HG03575 (cell line): ENCODE measurements around the gene FIBP.

Experiments
- ATAC-seq: cut with Tn5 transposase; IDR thresholded peaks from one replicate; pipeline ENCODE4 v1.9.1; 2021; ENCODE audit not compliant: unreplicated experiment, insufficient number of reproducible peaks, low FRiP score; ENCODE audit errors: extremely low read depth

Gene FIBP

GRCh38 chr11:65862941-65863888 is 25.1 kb downstream of the FIBP start:
- no peak for ATAC-seq

GRCh38 chr11:65862191-65862735 is 26.0 kb downstream of the FIBP start:
- ATAC-seq = no peak

DNA sequence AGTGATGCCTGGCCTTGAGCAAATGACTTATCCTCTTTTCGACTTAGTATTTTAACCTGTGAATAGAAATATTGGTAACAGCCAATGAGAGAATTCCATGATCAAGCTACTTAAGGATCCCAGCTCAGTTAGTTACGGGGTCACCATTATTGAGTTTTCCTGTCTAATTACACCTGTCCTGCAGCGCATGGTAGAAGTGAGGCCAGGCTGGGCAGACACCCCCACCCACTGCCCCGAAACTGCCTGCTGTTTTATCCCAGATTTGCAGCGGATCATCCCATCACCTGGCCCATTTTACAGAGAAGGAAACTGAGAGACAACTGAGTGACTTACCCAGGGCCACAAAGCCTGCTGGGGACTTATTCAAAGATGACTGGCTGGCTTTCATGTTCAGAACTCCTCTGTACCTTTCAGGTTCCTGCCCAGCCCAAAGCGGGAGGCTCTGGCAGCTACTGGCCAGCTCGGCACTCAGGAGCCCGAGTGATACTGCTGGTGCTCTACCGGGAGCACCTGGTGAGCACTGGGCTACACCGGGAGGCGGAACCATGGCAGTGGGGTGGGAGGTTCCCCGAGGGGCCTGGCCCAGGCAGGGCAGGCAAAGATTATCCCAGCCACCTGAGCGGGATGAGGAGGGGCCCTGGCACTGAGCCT is 26.6 kb downstream of the FIBP start:
- no peak for ATAC-seq

DNA sequence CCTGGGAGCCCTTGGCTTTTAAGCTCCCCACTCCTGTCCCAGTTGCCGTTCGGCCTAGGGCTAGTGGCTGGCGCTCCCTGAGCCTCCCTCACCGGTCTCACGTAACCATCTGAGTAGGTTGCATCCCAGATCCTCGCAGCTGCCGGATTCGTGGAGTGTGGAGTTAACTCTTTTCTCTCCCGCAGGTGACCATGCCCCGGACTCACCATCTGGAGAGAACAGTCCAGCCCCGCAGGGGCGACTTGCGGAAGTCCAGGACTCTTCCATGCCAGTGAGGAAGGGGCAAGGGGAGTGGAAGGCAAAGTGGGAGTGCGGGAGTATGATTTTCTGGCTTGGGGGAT is 27.1 kb downstream of the FIBP start:
- no peak for ATAC-seq

DNA sequence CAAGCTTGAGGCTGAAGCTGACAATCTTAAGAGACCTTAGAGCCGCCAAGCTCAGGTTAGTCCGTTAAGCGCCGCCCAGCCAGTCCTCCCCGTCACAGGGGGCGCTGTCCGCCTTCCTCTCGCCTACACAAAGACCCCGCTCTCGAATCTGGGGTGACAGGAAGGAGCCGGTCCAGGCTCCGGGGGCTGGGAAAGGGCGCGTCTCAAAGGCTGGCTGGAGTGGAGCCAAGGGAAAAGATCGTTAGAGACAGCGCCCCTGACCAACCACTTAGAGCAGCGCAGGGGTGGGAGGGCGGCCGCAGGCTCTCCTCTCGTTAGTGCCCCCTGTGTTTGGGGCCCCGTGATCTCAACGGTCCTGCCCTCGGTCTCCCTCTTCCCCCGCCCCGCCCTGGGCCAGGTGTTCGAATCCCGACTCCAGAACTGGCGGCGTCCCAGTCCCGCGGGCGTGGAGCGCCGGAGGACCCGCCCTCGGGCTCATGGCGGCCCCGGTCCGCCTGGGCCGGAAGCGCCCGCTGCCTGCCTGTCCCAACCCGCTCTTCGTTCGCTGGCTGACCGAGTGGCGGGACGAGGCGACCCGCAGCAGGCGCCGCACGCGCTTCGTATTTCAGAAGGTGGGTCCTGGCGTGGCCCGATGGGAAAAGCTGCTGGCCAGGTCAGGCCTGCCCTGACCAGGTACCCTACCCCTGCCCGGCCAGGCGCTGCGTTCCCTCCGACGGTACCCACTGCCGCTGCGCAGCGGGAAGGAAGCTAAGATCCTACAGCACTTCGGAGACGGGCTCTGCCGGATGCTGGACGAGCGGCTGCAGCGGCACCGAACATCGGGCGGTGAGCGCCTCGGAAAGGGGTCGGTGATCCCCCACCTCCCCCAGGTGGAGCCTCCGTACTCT is 27.8 kb downstream of the FIBP start, which contains the start of gene MUS81:
MUS81 (plus strand) TSS at position 156 of the 887 bp plus-strand sequence; CDS start at position 477, 321 bp downstream.
- ATAC-seq = no peak

DNA sequence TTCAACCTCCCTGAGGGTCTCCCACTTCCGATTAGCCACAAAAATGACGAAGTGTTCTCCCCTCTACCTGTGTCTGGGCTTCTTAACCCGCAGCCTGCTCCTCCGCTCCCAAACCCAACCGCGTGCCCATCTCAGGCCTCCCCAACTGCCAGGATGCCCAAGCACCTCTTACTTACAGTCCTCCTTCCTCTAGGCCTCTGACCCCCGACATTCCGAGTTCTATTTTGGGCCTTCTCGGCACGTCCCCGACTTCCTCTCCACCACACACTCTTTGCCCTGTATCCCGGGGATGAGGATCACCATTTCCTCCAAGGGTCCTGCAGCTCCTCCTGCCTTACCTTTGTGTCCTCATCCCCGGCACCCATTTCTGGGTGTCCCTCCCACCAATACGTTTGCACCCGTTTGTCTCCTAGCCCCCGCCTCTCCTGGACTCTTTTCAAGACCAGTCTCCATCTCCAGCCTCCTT is 28.4 kb downstream of the FIBP start:
- no peak for ATAC-seq

- peak; percentile 35 for ATAC-seq
These were observed 29.0 kb downstream of the FIBP start for GRCh38 chr11:65859095-65859811.

DNA sequence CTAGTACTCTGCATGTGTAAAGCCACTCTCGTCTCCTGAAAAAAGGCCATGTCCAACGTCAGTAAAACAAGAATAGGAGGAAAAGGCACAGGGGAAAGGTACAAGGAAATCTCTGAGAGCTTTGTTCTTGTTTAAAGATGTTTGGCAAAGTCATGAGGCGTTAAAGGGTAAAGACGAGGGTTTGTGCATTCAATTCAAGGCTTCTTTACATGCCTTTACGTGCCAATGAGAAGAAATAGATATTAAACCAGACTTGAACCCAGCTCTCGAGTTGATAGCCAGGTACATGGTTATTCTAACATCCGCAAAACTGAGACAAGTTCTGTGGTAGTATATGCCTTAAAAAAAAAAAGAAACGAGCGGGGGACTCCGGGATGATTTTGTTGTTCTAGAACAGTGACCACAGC is 29.6 kb downstream of the FIBP start:
- ATAC-seq = no peak

DNA sequence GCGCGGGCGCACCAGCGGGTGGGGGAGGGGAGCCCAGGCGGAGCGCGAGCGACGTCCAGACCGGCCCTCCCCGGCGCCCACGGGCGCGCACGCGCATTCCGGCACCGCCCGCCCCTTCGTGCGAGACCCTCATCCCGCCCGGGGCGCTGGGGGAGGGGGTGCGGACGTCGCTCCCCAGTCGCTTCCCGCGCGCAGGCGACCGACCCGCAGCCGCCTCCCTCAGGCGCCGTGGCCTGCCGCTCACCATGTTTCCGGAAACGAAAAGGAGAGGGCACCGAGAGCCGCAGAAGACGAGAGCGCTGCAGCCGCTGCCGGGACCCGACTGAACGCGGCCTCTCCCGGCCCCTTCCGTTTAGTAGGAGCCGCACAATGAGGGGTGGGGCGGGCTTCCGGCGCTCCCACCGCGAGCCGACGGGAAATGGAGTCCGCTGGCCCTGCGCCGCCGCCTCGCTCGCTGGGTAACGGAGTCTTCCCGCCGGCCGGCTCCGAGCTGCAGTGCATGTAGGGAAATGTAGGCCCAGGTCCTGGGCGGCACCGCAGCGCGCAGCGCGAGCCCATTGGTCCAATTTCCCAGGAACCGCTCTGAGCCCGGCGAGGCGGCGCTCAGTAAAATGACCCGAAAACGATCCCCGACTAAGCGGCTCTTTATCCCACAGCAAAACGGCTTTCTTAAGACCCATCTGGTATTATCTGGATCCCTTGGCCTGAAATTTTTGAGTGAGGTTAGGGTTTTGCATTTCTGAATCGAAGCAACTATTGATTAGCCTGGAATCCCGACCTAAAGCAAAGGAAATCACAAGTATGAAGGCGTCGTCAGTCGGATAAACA is 30.2 kb downstream of the FIBP start, which contains the start of gene CFL1:
CFL1 (minus strand) TSS at position 328 of the 828 bp plus-strand sequence; CDS start at position 247, 81 bp downstream.
- no peak for ATAC-seq

GRCh38 chr11:65857500-65857852 is 30.8 kb downstream of the FIBP start:
- ATAC-seq = no peak

DNA sequence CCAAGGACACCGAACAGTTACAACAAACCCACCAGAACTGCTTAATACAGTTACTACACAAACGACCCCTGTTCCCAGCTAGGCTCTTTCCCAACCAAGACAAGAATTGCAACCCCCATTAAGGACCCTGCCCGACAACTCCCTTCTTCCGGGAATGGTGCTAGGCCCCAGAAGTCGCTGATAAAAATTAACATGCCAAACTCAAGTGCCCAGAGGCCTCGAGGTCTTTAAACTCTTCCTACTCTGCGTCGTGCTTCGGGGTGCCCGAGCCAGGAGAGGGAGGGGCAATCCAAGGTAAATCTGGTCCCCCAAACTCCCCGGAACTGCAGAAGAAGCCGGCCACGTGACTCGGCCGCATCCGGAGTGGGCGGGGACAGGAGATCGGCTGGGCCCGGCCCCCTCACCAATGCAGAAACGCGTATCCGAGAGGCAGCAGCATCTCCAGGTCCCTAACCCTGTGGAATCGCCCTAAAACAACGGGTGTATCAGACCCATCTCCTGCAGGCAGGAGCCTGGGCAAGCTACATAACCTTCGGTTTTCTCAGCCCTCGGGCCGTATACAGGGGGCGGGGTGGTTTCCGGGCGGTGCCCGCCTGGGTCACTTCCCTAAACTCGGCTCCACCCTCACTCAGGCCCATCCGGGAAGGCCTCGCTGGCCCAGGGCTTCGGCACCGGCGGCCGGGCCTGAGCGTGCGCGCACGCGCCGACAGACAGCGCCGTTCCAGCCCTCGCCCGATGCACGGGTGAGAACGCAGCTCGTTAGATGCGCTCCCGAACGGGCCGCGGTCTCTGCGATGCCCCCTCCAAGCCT is 31.4 kb downstream of the FIBP start:
- ATAC-seq = no peak

DNA sequence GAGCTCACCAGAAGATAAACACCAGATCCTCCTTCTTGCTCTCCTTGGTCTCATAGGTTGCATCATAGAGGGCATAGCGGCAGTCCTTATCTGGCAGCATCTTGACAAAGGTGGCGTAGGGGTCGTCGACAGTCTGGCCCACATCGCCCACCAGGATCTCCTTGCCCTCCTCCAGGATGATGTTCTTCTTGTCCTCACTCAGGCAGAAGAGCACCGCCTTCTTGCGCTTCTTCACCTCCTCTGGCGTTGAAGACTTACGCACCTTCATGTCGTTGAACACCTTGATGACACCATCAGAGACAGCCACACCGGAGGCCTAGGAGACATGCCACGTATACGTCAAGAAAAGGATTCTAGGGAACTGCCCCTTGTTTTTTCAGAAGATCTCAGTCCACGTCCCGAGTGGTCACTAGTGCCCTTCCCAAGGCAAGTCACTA is 32.3 kb downstream of the FIBP start:
- ATAC-seq = no peak

GRCh38 chr11:65854852-65855837 is 33.1 kb downstream of the FIBP start:
- ATAC-seq = no peak

GRCh38 chr11:65854161-65854592 is 34.1 kb downstream of the FIBP start:
- ATAC-seq = no peak

DNA sequence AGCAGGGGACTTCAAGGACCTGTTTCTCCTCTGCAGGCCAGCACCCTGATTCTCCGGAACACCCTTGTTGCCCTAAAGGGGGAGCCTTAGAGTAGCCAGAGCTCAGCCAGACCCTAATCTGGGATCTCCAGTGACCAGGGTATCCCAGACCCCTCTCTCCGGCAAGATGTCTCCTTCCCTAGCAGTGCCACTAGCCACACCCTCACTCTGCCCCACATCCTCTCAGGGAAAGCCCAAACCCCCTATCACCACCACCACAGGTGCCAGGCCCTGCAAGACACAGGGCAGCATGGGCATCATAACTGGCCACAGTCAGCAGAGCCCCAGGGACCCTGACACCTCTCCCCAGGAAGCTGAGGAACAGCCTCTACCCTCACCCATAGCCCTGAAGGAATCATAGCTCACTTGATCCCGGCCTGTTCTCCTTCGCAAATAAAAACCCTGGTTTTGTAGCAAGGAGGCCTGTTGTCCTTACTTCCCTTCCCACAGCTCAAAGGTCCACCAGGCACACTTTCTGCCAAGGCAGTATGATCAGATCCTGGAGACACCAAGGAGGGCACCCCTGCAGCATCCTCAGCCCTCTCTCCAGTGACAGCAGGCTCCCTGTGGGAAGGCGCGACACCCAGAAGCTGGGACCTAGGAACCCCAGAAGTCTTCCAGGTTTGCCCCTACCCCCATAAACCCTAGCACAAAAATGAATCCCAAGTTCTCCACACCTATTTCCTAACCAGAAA is 34.9 kb downstream of the FIBP start:
- ATAC-seq = no peak
